HG03378 (cell line): ENCODE results near the gene HSFX1.
"Not testable (repeated sequence)": the region's sequence is repeated elsewhere in the genome, so short reads cannot be mapped to it uniquely, and the experiment has no call there.

Experiments
- ATAC-seq: cut with Tn5 transposase; IDR thresholded peaks from one replicate; pipeline ENCODE4 v1.9.1; 2021; ENCODE audit warnings: mild to moderate bottlenecking, moderate library complexity; ENCODE audit not compliant: unreplicated experiment

The HSFX1 gene, protein sequence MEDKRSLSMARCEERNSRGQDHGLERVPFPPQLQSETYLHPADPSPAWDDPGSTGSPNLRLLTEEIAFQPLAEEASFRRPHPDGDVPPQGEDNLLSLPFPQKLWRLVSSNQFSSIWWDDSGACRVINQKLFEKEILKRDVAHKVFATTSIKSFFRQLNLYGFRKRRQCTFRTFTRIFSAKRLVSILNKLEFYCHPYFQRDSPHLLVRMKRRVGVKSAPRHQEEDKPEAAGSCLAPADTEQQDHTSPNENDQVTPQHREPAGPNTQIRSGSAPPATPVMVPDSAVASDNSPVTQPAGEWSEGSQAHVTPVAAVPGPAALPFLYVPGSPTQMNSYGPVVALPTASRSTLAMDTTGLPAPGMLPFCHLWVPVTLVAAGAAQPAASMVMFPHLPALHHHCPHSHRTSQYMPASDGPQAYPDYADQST

DNA sequence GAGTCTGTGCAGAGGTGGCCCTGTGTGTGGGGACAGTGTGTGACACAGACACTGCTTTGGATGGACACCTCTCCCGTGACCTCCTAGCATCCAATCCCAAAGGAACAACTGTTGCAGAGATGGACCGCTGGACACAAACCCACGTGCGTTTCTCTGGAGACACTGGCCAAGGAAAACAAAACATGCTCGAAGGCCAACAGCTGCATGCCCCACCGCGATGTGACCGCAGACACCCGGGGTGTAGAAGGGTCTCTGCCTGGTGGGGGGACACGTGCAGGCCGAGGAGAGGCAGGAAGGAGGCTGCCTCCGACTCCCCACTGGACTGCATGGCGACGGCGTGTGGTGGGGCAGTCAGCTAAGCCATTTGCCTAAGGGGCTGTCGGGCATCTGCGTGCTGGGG, at the start of gene HSFX1:
TSS of gene HSFX1 (plus strand) at position 301 of the 400 bp plus-strand sequence. CDS start 614 bp downstream, outside the sequence.
- not testable (repeated sequence) for ATAC-seq

DNA sequence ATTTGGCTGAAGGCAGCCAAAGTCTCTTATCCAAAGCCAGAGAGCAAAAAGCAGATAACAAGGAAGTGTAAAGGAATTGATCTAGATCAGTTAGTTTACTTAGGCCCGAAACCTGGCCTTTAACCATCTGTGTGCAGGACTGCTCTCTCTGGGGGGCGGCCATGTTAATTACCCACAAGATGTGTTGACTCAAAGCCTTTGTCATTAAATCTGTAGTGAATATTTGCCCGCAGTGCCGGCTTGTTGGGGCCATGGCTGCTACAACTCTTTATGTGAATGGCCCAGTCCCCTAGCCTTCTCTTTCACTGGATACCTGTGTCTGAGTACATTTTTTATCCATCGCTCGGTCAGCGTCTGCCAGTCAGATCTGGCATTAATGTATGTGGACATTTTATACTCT, 46.6 kb upstream of the HSFX1 start:
- not testable (repeated sequence) for ATAC-seq

- not testable (repeated sequence) for ATAC-seq
These were observed 31.6 kb upstream of the HSFX1 start for GRCh38 chrX:149742269-149742668.

DNA sequence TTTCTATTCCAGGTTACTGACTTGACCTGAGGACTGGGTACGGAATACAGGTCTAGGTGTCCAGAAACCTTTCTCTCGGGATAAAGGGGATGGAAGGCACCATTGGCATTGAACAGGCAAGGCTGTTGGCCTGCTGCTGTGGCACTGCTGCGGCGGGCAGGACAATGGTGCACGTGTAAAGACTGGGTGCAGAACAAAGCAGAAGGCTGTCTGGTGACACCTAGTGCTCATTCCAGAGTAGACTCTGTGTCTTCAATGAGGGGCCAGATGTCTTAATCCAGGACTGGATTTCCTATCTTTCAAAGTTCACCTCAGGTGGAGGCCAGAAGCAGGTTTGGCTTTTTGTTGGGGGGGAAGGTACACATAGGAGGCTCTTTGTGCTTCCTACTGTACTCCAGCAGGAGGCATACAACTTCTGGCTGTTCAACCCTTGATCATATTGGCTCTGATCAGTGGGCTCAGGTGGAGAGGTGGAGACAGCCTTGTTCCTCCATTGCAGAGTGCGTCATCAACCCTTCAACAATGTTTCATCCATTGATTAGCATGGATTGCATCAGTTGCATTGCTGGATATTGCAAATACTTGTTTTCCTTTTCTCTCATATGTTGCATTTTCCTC, 27.4 kb upstream of the HSFX1 start:
- not testable (repeated sequence) for ATAC-seq

DNA sequence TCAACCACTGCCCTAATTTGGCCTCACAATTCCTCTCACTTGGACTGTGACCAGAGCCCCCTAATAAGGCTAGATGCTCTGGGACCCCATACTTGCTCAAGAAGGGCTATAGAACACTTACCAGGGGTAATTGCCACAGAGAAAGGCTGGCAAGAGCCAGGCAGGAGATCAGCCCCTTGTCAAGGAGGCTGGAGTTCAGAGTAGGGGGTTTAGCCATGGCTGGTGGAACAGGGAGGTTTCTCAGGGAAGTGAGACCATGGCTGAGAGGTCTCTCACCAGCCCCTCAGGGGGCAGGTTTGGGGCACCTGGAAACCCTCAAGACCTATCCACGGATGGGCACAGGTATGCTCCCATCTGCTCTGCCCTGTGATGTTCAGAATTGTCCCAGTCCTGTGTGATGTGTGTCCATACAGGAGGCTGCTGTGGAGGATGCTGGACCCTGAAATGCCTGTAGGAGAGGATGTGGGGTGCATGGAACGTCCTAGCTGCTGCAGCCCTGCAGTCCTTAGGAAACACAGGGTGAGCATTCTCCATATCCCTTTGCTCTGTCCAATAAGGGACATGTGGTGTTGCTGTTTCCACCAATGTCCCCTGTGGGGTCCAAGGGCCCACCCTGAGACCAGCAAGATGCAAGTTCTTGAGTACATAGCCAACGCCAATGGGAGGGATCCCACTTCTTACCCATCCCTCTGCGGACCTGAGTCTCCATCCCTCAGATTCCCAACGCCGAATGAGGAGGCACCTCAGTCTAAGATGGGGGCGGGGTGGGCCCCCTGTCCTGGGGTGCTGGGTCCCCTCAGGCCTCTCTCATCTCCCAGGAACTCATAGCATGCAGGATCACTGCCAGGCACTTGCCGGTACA, 16.4 kb upstream of the HSFX1 start:
- no peak for ATAC-seq

DNA sequence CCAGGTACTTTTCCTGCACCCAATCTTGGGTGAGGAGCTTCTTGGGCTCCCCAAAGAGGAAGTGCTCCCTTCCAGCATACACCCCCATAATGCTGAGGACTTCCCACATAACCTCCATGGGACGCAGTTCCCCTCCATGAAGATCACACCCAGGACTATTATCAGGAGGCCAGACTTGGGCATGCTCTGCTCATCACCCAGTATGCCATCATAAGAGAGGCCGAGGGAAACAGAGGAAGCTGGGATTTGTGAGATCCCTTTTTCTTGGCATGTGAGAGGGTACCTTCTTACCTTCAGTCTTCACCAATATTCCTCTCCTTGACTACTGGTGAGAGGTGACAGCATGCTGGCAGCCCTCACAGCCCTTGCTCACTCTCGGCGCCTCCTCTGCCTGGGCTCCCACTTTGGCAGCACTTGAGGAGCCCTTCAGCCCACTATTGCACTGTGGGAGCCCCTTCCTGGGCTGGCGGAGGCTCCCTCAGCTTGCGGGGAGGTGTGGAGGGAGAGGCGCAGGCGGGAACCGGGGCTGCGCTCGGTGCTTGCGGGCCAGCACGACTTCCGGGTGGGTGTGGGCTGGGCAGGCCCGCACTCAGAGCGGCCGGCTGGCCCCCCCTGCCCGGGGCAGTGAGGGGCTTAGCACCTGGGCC, 15.7 kb upstream of the HSFX1 start:
- ATAC-seq: no peak

- not testable (repeated sequence) for ATAC-seq
These were observed 15.2 kb upstream of the HSFX1 start for GRCh38 chrX:149758715-149759078.

DNA sequence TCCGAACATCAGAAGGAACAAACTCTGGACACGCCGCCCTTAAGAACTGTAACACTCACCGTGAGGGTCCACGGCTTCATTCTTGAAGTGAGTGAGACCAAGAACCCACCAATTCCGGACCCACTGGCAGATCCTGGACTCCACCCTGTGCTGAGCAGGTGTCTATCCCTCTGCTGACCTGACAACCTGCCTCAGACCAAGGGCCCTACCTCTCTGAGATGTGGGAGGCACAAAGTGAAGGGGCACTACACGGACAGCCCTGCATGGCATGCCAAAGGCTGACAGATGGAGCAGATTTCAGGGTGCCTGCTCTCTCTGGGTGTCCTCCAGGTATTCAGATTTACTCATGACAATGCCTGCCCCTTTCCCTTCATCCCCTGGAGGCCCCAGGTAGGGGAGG, 14.0 kb upstream of the HSFX1 start:
- ATAC-seq: no peak

DNA sequence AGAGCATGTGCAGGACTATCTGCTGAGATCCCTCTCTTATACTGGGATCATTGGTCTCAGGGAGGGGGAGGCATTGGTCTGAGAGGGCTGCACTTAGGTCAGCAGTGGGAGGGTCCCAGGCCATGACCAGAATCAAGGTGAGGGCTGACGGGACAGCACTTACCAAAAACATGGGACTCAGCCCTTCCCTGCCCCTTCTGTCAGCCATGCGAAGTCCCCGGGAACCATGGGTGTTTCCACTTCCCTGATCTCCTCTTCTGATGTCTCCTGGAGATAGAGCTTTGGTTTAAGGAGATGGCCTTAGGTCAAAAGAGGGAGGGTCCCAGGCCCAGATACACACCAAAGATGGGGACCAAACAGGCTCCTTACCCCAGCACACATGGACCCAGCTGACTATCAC, 12.9 kb upstream of the HSFX1 start:
- no peak for ATAC-seq

- ATAC-seq: not testable (repeated sequence)
These were observed 11.8 kb upstream of the HSFX1 start for GRCh38 chrX:149761858-149762674.

DNA sequence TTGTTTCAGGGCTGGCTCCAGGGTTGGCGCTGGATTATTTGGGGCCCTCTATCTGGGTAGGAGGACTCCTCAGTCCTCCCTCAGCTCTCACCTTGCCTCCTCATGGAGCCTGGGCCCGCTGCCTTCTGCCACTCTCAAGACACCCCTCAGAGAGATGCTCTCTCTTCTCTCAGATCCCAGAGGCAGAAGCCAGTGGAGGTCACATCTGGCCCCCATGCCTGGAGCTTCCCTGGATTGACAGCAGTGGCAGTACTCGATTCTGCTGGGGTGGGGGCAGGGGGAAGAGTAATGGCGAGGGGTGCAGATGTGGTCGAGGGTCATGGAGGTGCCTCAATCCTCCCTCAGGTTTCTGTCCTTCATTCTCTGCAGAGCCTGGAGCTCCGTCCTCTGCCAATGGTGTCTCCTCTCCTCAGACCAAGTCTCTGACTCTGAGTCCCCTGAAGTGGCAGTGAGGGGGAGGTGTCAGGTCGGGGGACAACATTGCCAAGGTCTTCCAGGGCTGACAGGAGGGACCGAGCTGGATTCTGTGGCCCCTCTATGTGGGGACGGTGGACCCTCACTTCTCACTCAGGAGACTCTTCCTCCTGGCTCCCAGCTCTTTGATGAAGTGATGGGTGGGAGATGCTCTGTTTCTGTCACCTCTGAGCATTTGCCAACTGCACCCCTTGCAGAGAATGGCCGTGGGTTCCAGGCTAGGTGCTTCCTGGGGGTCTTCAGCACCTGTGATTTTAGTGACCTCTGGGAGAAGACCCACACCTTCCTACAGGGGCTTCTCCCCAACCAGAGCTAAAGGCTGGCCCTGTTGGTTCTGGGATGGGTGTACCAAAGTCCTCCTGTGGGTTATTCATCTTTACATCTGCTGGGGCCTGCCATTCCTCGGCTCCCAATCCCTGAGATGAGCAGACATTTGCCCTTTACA, 10.9 kb upstream of the HSFX1 start:
- no peak for ATAC-seq

- ATAC-seq: not testable (repeated sequence)
These were observed 3.5 kb upstream of the HSFX1 start for GRCh38 chrX:149770344-149770743.

DNA sequence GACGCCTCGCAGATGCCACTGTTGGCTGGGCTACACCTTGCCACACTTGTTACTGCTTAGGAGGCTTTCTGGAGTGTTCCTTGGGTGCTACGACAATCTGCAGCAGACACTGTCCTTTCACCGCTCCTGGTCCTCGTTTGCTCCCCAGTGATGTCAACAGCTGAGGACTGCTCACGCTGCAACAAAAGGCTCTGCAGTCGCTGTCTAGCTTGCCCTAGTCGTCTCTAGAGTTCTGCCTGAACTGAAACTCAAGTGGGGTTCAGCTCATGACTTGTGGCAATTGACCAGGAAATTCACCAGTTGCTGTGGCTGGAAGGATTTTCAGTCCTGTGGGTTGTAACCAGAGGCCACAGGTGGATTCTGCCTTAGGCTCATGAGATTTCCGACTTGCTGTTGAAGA, 842 bp upstream of the HSFX1 start:
- ATAC-seq: not testable (repeated sequence)

DNA sequence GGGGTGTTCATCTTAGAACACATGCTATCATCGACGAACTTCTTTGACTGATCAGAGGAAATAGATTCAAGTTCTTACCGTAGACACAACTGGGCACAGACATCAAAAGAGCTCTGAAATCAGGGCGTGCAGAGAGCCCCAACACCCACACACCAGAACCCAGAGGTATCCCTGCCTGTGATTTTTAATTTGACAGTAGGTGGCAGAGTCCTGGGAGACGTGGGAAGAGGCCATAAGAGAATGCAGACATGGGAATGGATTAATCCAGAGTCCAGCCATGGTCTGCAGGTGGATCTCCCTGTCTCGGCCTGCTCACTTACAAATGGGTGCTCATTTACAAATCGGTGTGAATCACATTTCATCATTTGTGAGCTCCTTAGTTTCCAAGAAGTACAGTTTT, 4.1 kb downstream of the HSFX1 start:
- not testable (repeated sequence) for ATAC-seq

DNA sequence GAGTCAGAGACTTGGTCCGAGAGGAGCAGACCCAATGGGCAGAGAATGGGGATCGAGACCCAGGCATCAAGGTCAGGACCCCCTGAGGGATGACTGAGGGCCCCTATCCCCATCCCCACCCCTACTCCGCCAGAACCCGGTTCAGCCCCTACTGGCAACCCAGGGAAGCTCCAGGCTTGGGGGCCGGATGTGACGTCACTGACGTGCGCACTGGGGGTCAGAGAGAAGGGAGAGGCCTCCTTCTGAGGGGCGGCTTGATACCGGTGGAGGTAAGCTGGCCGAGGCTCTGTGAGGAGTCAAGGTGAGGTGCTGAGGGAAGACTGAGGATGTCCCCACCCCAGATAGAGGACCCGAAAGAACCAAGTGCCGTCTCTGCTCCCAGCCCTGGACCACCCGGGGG, 7.9 kb downstream of the HSFX1 start, which contains the start of gene MAGEA9:
TSS of gene MAGEA9 (plus strand) at position 204 of the 400 bp plus-strand sequence. CDS start 4,281 bp downstream, outside the sequence.
- not testable (repeated sequence) for ATAC-seq

DNA sequence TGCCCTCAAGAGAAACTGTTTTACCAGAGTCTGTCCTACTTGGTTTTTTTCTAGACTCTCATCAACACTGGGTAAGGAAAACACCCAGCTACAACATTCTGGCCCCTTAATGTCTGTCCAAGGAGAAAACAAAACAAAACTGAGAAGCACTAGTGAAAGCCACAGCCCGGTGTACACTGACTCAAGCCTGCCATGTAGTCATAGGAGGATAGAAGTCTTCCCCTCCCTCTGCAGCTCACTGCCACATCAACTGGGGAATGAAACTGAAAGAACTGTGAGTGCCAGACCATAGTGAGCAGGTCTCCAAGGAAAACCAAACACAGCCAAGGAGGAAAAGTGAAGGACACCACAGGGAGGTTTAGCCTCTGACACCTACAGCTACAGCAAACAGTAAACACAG, 21.7 kb downstream of the HSFX1 start:
- ATAC-seq: peak; percentile 99

DNA sequence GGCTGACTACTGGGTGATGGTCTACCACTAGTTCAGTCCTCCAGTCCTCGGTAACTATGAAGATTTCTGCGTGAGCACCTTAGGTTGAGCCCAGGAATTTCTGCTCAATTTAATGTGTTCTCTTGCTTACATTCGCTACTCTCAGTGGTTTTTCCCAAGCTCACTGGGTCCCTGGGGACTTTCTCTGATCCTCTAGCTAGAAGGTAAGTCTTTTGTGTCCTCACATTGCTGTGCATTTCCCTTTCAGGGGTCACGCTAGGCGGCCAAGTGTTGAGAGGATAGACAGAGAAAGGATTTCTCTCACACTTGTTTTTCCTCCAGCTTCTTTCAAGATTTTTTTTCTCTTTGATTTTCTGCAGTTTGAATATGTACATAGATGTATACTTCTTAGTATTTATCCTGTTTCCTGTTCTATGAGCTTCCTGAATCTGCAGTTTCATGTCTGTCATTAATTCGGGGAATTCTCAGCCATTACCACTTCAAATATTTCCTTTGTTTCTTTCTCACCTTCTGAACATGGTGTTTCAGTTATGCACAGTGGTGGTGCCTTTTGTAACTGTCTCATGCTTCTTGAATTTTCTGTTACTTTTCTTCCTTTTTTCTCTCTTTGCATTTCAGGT, 25.3 kb downstream of the HSFX1 start:
- ATAC-seq: no peak

DNA sequence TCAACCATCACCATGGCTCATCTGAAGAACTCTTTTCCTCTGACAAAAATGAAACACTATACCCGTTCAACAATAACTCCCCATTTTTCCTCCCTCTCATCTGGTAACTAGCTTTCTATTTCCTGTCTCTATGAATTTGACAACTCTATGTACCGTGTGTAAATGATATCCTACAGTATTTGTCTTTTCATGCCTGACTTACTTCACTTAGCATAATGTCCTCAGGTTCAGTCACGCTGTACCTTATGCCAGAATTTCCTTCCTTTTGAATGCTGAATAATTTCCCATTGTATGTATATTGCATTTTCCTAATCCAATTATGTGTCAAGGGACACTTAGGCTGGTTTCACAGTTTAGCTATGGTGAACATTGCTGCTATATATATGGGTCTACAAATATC, 26.1 kb downstream of the HSFX1 start:
- ATAC-seq: no peak
